Measurements from ENCODE around the gene RGSL1.
A peak's percentile ranks its signal among the peaks of the same experiment; 100 is the strongest.

RGSL1 gene

DNA sequence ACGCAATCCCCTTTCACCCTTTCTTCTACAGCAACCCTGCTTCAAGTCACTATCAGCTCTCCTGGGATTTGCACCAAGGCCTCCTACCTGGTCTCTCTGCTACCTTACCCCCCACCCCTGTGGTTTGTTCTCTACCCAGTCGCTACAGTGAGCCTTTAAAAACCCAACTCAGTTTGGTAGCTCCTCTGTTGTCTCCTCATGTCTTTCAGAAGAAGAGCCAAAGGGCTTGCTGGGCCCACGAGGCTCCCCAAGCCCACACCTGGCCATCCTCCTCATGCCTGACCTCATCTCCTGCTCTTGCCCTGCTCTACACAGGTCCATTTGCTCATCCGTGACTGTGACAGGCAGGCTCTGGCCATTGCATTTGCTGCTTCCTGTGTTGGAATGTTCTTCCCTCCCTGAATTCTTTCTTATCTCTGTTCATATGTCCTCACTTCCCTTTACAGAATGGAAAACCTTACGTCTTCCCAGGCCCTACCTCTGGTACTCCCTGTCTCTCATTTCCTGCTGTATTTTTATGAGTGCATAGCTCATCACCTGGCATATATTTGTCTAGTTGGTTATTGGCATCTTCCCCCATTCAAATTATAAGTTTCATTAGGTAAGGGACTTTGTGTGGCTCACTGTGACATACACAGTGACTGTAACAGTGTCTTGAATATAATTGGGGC lies 150.9 kb downstream of the RGSL1 start:
- no peak overlapping the region for H3K4me3 ChIP-seq (ENCODE audit: low read length)
- TF ChIP-seq, protein P1, sequence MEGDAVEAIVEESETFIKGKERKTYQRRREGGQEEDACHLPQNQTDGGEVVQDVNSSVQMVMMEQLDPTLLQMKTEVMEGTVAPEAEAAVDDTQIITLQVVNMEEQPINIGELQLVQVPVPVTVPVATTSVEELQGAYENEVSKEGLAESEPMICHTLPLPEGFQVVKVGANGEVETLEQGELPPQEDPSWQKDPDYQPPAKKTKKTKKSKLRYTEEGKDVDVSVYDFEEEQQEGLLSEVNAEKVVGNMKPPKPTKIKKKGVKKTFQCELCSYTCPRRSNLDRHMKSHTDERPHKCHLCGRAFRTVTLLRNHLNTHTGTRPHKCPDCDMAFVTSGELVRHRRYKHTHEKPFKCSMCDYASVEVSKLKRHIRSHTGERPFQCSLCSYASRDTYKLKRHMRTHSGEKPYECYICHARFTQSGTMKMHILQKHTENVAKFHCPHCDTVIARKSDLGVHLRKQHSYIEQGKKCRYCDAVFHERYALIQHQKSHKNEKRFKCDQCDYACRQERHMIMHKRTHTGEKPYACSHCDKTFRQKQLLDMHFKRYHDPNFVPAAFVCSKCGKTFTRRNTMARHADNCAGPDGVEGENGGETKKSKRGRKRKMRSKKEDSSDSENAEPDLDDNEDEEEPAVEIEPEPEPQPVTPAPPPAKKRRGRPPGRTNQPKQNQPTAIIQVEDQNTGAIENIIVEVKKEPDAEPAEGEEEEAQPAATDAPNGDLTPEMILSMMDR (IDR thresholded peaks at IDR 0.05; ENCODE audit: insufficient read depth, low read depth, low read length, missing control alignments), result no peak
- DNase-seq (ENCODE audit: low read depth), result no peak

DNA sequence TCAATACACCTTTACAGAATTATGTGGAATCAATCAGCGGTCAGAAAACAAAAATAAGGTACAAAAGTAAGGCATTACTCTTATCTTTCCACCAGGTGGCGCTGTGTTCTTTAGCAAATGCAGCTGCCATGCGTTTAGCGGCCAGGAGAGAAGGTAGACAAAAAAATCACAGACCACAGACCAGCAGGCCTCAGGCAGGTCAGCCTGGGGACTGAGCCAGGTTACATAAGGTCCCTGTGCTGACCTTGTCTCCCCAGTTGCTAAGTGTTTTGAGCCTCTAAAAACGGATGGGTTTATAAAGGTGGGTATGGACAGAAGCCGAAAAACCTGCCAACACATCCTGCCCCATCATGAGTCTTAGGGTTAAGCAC lies 151.5 kb downstream of the RGSL1 start:
- DNase-seq (ENCODE audit: low read depth), result peak; percentile 80
- H3K4me3 ChIP-seq (ENCODE audit: low read length), result no peak overlapping the region
- TF ChIP-seq, protein P1 (IDR thresholded peaks at IDR 0.05; ENCODE audit: insufficient read depth, low read depth, low read length, missing control alignments), result peak; percentile 76

DNA sequence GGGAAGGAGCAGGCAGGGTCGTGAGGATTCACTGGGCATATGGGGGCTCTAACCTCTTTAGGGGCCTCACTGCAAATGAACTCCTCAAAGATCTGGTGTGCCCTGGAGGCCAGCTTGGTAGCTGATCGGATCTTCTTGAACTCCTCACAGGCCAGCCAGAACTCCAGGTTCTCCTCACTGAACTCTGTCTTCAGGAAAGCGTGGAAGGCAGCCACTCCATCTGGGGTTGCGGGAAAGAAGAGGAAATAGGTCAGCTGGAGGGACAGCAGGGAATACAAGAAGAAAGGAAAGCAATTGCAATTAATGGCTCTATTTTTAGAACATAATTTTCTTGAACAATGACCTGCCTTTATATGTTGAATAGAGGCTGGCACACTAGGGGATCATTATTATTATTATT lies 152.0 kb downstream of the RGSL1 start:
- H3K4me3 ChIP-seq (ENCODE audit: low read length), result no peak overlapping the region
- DNase-seq (ENCODE audit: low read depth), result no peak
- TF ChIP-seq, protein P1 (IDR thresholded peaks at IDR 0.05; ENCODE audit: insufficient read depth, low read depth, low read length, missing control alignments), result no peak

DNA sequence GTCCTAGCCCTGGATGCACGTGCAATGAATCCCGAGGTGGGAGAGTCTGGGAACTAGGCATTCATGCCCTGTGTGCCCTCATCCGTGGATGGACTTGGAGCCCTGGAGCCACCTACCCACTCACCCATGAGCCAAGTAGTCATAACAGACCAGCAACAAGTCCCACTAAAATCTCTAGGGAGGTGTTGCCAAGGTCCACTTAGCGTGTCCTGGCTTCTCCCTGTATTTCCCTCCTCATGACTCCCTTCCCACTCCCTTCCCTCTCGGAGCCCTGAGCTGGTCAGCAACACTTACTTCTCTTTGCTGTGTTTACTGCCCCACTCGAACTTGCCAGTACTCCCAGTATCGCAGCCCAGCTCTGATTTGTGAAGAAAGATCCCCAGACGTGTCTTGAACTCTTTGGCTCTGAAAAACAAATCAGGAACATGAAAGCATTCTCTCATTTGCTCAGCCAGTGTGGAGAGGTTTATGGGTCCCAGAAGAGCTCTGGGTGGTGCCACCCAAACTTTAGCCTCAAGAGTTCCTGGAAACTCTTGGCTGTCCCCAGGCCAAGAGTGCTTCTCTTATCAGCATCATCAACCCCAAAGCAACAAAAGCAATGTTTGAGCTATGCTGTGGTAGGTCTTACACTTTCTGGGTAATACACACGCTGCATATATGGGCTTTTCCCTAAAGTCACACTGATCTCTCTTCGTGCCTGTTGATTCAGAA lies 153.1 kb downstream of the RGSL1 start:
- no peak for DNase-seq (ENCODE audit: low read depth)
- peak overlapping the region; percentile 58 for H3K4me3 ChIP-seq (ENCODE audit: low read length)
- TF ChIP-seq, protein P1 (IDR thresholded peaks at IDR 0.05; ENCODE audit: insufficient read depth, low read depth, low read length, missing control alignments), result no peak

DNA sequence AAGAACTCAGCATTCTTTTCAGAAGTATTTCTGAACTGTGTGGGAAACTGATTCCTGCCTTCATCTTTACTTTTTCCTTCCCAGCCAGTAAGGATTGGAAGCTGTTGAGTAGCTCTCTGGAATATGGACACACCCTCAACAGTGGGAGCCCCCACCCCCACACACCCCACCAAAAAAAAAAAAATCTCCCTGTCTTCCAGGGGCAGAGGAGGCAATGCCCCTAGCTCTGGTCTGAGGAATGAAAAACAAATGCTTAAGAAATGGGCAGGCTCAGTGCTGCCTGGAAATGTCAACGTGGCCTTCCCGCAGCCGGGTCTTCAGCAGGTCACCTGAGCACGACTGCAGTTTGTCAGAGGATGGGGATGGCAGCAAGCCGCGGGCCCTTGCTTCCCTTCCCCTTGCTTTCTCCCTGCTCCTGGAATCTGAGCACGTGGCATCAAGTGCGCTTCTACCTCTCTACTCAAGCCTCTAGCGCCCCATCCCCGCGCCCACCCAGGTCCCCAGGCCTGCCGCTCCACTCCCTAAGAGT lies 153.8 kb downstream of the RGSL1 start:
- H3K4me3 ChIP-seq (ENCODE audit: low read length), result peak overlapping the region; percentile 58
- no peak for DNase-seq (ENCODE audit: low read depth)
- TF ChIP-seq, protein P1 (IDR thresholded peaks at IDR 0.05; ENCODE audit: insufficient read depth, low read depth, low read length, missing control alignments), result no peak

DNA sequence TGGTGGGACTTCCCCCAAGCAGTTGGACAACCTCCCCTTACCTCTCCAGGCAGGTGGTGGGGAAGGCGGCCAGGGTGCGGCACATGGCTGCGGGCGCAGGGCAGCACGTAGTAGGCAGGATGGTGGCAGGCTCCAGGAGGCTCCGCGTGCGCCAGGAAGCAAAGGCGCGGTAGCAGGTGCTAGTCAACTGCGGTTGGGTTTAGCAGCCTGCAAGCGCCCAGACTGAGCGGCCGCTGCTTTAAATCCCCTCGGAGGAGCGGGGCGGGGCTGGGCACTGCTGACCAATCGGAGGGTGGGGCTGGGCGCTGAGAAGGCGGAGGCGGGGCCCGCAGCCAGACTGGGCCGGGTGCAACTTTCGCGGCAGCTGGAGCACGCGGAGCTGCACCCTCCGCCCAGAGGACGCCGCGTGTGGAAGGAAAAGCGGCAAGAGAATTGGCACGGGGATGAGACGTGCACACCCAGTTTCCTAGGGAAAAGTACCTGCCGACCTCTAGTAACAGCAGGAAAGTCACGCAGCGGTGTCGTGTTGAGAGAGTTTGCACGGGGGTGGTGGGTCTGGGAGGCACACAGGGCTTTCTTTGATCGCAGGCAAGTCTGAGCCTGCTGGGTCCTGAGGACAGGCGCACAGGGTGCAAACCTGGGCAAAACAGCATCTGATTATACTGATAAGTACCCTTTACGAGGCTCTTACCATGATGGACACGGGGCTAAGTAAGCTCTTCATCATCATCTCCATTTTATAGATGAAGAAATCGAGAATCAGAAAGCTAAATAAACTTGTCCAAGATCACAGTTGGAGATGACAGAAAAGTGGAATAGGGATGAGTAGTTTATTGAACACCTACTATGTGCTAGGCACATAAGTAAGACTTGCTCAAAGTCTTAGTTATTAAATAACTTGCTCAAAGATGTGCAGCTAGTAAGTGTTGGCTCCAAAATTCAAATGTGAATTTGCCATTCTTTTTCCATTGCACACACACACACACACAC lies 154.5 kb downstream of the RGSL1 start, which contains the start of gene RGS16:
TSS of gene RGS16 (minus strand) at position 215 of the 990 bp plus-strand sequence. CDS start at position 85, 130 bp downstream.
- DNase-seq (ENCODE audit: low read depth), result peak; percentile 92
- peak within 1 kb of the TSS; percentile 58 for H3K4me3 ChIP-seq (ENCODE audit: low read length)
- TF ChIP-seq, protein P1 (IDR thresholded peaks at IDR 0.05; ENCODE audit: insufficient read depth, low read depth, low read length, missing control alignments), result no peak

Data from epithelial cell of esophagus (primary cell).